ENCODE data around the gene PIBF1.
A peak's percentile ranks its signal among the peaks of the same experiment; 100 is the strongest.

PIBF1 gene

GRCh38 chr13:73055813-73056564 is 274.1 kb downstream of the PIBF1 start:
- Histone ChIP-seq H3K36me3 (replicated peaks) (no peaks in the 10 kb centered on the region), H3K27me3 (replicated peaks) (no peaks in the 10 kb centered on the region), H3K4me3 (ENCODE audit: low read depth, low read length) (no peak overlapping the region), H3K27ac (no peak overlapping the region)
- no peak for TF ChIP-seq CTCF (IDR thresholded peaks at IDR 0.05; ENCODE audit: low read depth, low read length, missing control alignments)
- in situ Hi-C loops (cut with HindIII; ENCODE audit: low pct_ligation_motif_present, low sequenced_read_pairs), result no loop called here
- peak; percentile 76 for DNase-seq

GRCh38 chr13:73056565-73056962 is 274.6 kb downstream of the PIBF1 start:
- TF ChIP-seq CTCF (IDR thresholded peaks at IDR 0.05; ENCODE audit: low read depth, low read length, missing control alignments), result no peak
- DNase-seq, result no peak
- in situ Hi-C loops (cut with HindIII; ENCODE audit: low pct_ligation_motif_present, low sequenced_read_pairs), result no loop called here

GRCh38 chr13:73057284-73058063 is 275.5 kb downstream of the PIBF1 start:
- H3K27ac ChIP-seq, result no peak overlapping the region
- H3K36me3 ChIP-seq (replicated peaks), result no peaks in the 10 kb centered on the region
- no peaks in the 10 kb centered on the region for H3K27me3 ChIP-seq (replicated peaks)
- in situ Hi-C loops (cut with HindIII; ENCODE audit: low pct_ligation_motif_present, low sequenced_read_pairs), result no loop called here
- no peak overlapping the region for H3K4me3 ChIP-seq (ENCODE audit: low read depth, low read length)
- TF ChIP-seq CTCF (IDR thresholded peaks at IDR 0.05; ENCODE audit: low read depth, low read length, missing control alignments), result no peak
- no peak for DNase-seq

More at GRCh38 chr13:73056565-73056962, 274.6 kb downstream of the PIBF1 start:
- Histone ChIP-seq H3K4me3 (ENCODE audit: low read depth, low read length) (no peak overlapping the region), H3K36me3 (replicated peaks) (no peaks in the 10 kb centered on the region), H3K27me3 (replicated peaks) (no peaks in the 10 kb centered on the region), H3K27ac (no peak overlapping the region)

GRCh38 chr13:73058064-73058313 is 276.1 kb downstream of the PIBF1 start:
- no peak overlapping the region for H3K27ac ChIP-seq
- DNase-seq, result no peak
- no peaks in the 10 kb centered on the region for H3K27me3 ChIP-seq (replicated peaks)
- H3K4me3 ChIP-seq (ENCODE audit: low read depth, low read length), result no peak overlapping the region
- H3K36me3 ChIP-seq (replicated peaks), result no peaks in the 10 kb centered on the region
- in situ Hi-C loops (cut with HindIII; ENCODE audit: low pct_ligation_motif_present, low sequenced_read_pairs), result no loop called here
- TF ChIP-seq CTCF (IDR thresholded peaks at IDR 0.05; ENCODE audit: low read depth, low read length, missing control alignments), result no peak

GRCh38 chr13:73058432-73058735 is 276.5 kb downstream of the PIBF1 start:
- in situ Hi-C loops (cut with HindIII; ENCODE audit: low pct_ligation_motif_present, low sequenced_read_pairs), result no loop called here
- Histone ChIP-seq H3K4me3 (ENCODE audit: low read depth, low read length) (peak overlapping the region; percentile 69), H3K27me3 (replicated peaks) (no peaks in the 10 kb centered on the region), H3K36me3 (replicated peaks) (no peaks in the 10 kb centered on the region), H3K27ac (no peak overlapping the region)
- DNase-seq, result no peak
- TF ChIP-seq CTCF (IDR thresholded peaks at IDR 0.05; ENCODE audit: low read depth, low read length, missing control alignments), result no peak
